HepG2 (cell line): ENCODE data around the gene GCHFR. TPM values are rescaled to one million over a fixed set of nuclear protein-coding genes. Genes with fewer than 3 reads are reported as not detected.

Source experiments
- ATAC-seq: fragments of 200-7000 bp; cut with Tn5 transposase; 3 replicates; pipeline ENCODE4 v1.9.1; 2020; ENCODE audit warnings: mild to moderate bottlenecking, moderate library complexity
- BruUV-seq: library from RNA; stranded (reverse); fragments of 400-500 nt; replicated peaks from 2 replicates; lab custom pipeline; 2021; lab: Mats Ljungman, UMichigan
- CTCF ChIA-PET: fragments of 300-600 bp; formaldehyde crosslinking; extraction: SDS; loops from one replicate; lab custom pipeline; 2021; ENCODE audit warnings: low total read pairs, inconsistent platforms, low intra/inter-chr PET ratio; lab: Yijun Ruan, JAX
- POLR2A ChIA-PET: fragments of 350-600 bp; sonication (Branson Sonifier 250); formaldehyde crosslinking; loops from one replicate; lab custom pipeline; 2020; ENCODE audit warnings: antibody characterized with exemption, inconsistent platforms; lab: Yijun Ruan, JAX
- DNase-seq: peaks from one replicate; pipeline ENCODE4 v3.0.0-alpha.2; 2015; ENCODE audit warnings: low spot score
- FAIRE-seq: peaks from 3 replicates; lab custom pipeline; 2011; peaks lifted over from hg19 to GRCh38; lab: Jason Lieb, UNC
- H2AFZ ChIP-seq: one replicate; pipeline ENCODE4 v1.6.1; 2011; ENCODE audit warnings: low read length, inconsistent platforms
- H3K27ac ChIP-seq: fragments of 300-600 bp; 3 replicates; pipeline ENCODE4 v1.8.0; 2011; ENCODE audit warnings: mixed run types, mild to moderate bottlenecking, mixed read lengths, low read length, inconsistent platforms; ENCODE audit not compliant: insufficient read depth; ENCODE audit errors: extremely low read length
- H3K27me3 ChIP-seq, 2 experiments: fragments of 200-600 bp in 1 of 2; 2 replicates in 1 of 2; 3 replicates in 1 of 2; pipeline versions ENCODE4 v1.6.0 to v1.8.0; 2011; ENCODE audit warnings: low read length in 2 of 2, mild to moderate bottlenecking in 2 of 2, moderate library complexity in 2 of 2, inconsistent platforms in 1 of 2; ENCODE audit not compliant: insufficient read depth in 2 of 2, control insufficient read depth in 1 of 2
- H3K36me3 ChIP-seq, 2 experiments: fragments of 200-600 bp in 1 of 2; replicated peaks in 1 of 2; 2 replicates in 1 of 2; 3 replicates in 1 of 2; pipeline versions ENCODE4 v1.5.1 to v1.8.0; 2011; ENCODE audit warnings: low read length in 2 of 2, inconsistent platforms in 1 of 2; ENCODE audit not compliant: insufficient read depth in 2 of 2, control insufficient read depth in 1 of 2
- H3K4me1 ChIP-seq: 2 replicates; pipeline ENCODE4 v1.5.1; 2012; ENCODE audit warnings: low read length, inconsistent platforms; ENCODE audit not compliant: insufficient read depth
- H3K4me2 ChIP-seq: 2 replicates; pipeline ENCODE4 v1.6.0; 2011; ENCODE audit warnings: low read depth, low read length, inconsistent platforms
- H3K4me3 ChIP-seq, 3 experiments: fragments of 200-600 bp in 1 of 3; sonication (generic), shearing (Covaris generic) in 1 of 3; replicated peaks in 1 of 3; 2 replicates each; pipeline ENCODE4 v1.5.1; 2011 to 2016; ENCODE audit warnings: low read length in 3 of 3, inconsistent platforms in 2 of 3, low read depth in 2 of 3, mild to moderate bottlenecking in 2 of 3, control low read depth in 1 of 3, mixed read lengths in 1 of 3; ENCODE audit not compliant: insufficient read depth in 1 of 3
- H3K79me2 ChIP-seq: one replicate; pipeline ENCODE4 v1.6.1; 2011; ENCODE audit warnings: low read length, inconsistent platforms; ENCODE audit not compliant: insufficient read depth
- H3K9ac ChIP-seq: 2 replicates; pipeline ENCODE4 v1.6.0; 2011; ENCODE audit warnings: mild to moderate bottlenecking, low read depth, low read length, inconsistent platforms; ENCODE audit not compliant: insufficient read depth
- H3K9me3 ChIP-seq: 2 replicates; pipeline ENCODE4 v1.5.1; 2012; ENCODE audit warnings: mild to moderate bottlenecking, low read length
- H4K20me1 ChIP-seq: 2 replicates; pipeline ENCODE4 v1.6.0; 2011; ENCODE audit warnings: inconsistent platforms, mild to moderate bottlenecking, low read length, moderate library complexity; ENCODE audit not compliant: insufficient read depth
- FOXM1 ChIP-seq: sonication (generic); formaldehyde crosslinking; IDR thresholded peaks from 2 replicates; pipeline ENCODE4 v1.5.0; 2020; ENCODE audit warnings: missing genetic modification reagents
- HES4 ChIP-seq: sonication (generic); formaldehyde crosslinking; IDR thresholded peaks from 2 replicates; pipeline ENCODE4 v1.9.0; 2021; ENCODE audit warnings: mild to moderate bottlenecking, missing genetic modification reagents, borderline replicate concordance
- ZIK1 ChIP-seq: sonication (generic); formaldehyde crosslinking; IDR thresholded peaks from 2 replicates; pipeline ENCODE4 v1.5.0; 2020; ENCODE audit warnings: mild to moderate bottlenecking, low read depth, missing genetic modification reagents, borderline replicate concordance
- ZNF263 ChIP-seq: sonication (generic); formaldehyde crosslinking; IDR thresholded peaks from 2 replicates; pipeline ENCODE4 v1.4.0; 2020; ENCODE audit warnings: missing genetic modification reagents
- ZNF557 ChIP-seq: sonication (generic); formaldehyde crosslinking; IDR thresholded peaks from 2 replicates; pipeline ENCODE4 v1.4.0; 2020; ENCODE audit warnings: missing genetic modification reagents
- WGBS: methylation state at CpG from one replicate; pipeline ENCODE4 v1.1.6; 2017; ENCODE audit warnings: low lambda C conversion rate; 5-methylcytosine and 5-hydroxymethylcytosine counted together
- in situ Hi-C: cut with HindIII; loops from 2 replicates; pipeline ENCODE4 v1.10.0; 2017; ENCODE audit warnings: low pct_unique_long_range_greater_than_20kb; ENCODE audit not compliant: extremely low pct_ligation_motif_present
- intact Hi-C: fragments of 100-400 bp; cut with micrococcal nuclease; formaldehyde crosslinking; loops from one replicate; pipeline ENCODE4 v1.10.0; 2022; ENCODE audit not compliant: unreplicated experiment
- polyA plus RNA-seq, 8 experiments: library from polyadenylated mRNA; depleted of rRNA in 3 of 8; stranded (reverse) in 7 of 8; unstranded in 1 of 8; fragments of >200 nt; fragmentation: Illumina TruSeq in 4 of 8; extraction: Trizol in 4 of 8; gene quantifications; 2 replicates each; pipeline versions ENCODE4 v1.2.1 to v1.2.3, GENCODE V29; 2011 to 2016; ENCODE audit warnings: low read depth in 4 of 8, missing spikeins in 1 of 8, mixed read lengths in 1 of 8; ENCODE audit not compliant: insufficient read depth in 1 of 8
- total RNA-seq, 5 experiments: library from RNA; depleted of rRNA; stranded (reverse); fragments of >200 nt; fragmentation: Illumina TruSeq; extraction: Trizol; gene quantifications; 2 replicates each; pipeline ENCODE4 v1.2.3, GENCODE V29; 2016; ENCODE audit warnings: low read depth in 1 of 5

GCHFR gene
- total and polyA plus RNA-seq, 2 of the 13 experiments (the other 11 are each of a cell fraction or from before 2014, with no cell fraction given), result 51.5 to 92.4 TPM

- H4K20me1 ChIP-seq, result no peaks in the 10 kb centered on the region
- no peak overlapping the region for H2AFZ ChIP-seq
- H3K4me3 ChIP-seq, result no peak overlapping the region
- ATAC-seq (no peak), FAIRE-seq (no peak), DNase-seq (no peak)
- H3K27ac ChIP-seq, result no peak overlapping the region
- TF ChIP-seq HES4 (CRISPR knock-in tag) (no peak), ZNF263 (CRISPR knock-in tag) (peak; percentile 66)
- H3K4me1 ChIP-seq, result no peaks in the 10 kb centered on the region
- H3K4me2 ChIP-seq, result no peak overlapping the region
- no peaks in the 10 kb centered on the region for H3K27me3 ChIP-seq
- intact Hi-C loops, result no loop called here
- no peaks in the 10 kb centered on the region for H3K79me2 ChIP-seq
- no peaks in the 10 kb centered on the region for H3K9me3 ChIP-seq
- no TSS peak for BruUV-seq
- WGBS, result 90% methylated on average over 7 of the region's 14 CpGs
- H3K9ac ChIP-seq, result no peak overlapping the region
- POLR2A ChIA-PET, result no interaction called here
- in situ Hi-C loops, result no loop called here
- peaks cover 33 to 67% of the 10 kb centered on the region in 2 experiments; a peak in 4 of 5 replicates for H3K36me3 ChIP-seq
- CTCF ChIA-PET, result no interaction called here
These were observed 12.1 kb downstream of the GCHFR start for GRCh38 chr15:40775740-40776536.

GRCh38 chr15:40776537-40777141 lies 12.8 kb downstream of the GCHFR start:
- H3K9ac ChIP-seq, result no peak overlapping the region
- no peaks in the 10 kb centered on the region for H3K4me1 ChIP-seq
- ChIA-PET CTCF (no interaction called here), POLR2A (no interaction called here)
- intact Hi-C loops (no loop called here), in situ Hi-C loops (no loop called here)
- peaks cover 32 to 67% of the 10 kb centered on the region in 2 experiments; a peak in 4 of 5 replicates for H3K36me3 ChIP-seq
- no peak overlapping the region for H3K4me3 ChIP-seq
- FAIRE-seq, result no peak
- no peak overlapping the region for H3K4me2 ChIP-seq
- no peak for DNase-seq
- no TSS peak for BruUV-seq
- H3K79me2 ChIP-seq, result no peaks in the 10 kb centered on the region
- H4K20me1 ChIP-seq, result no peaks in the 10 kb centered on the region
- WGBS, result 92% methylated on average over 11 of the region's 11 CpGs
- ATAC-seq, result no peak
- TF ChIP-seq ZNF557 (CRISPR knock-in tag) (no peak), ZIK1 (CRISPR knock-in tag) (no peak), FOXM1 (CRISPR knock-in tag) (no peak)
- no peaks in the 10 kb centered on the region for H3K27me3 ChIP-seq
- no peaks in the 10 kb centered on the region for H3K9me3 ChIP-seq
- H3K27ac ChIP-seq, result no peak overlapping the region
- H2AFZ ChIP-seq, result no peak overlapping the region
